ENCODE measurements around the gene RAD51B. TPM values are rescaled to one million over a fixed set of nuclear protein-coding genes. Genes with fewer than 3 reads are reported as not detected.

Gene RAD51B
- total RNA-seq, 1 experiment from 2014 or later: 10.8 TPM

- H2AFZ ChIP-seq (ENCODE audit: low read length): no peak overlapping the region
- no peak for DNase-seq
- no peaks in the 10 kb centered on the region for H3K27me3 ChIP-seq (ENCODE audit: low read length)
- no peaks in the 10 kb centered on the region for H3K36me3 ChIP-seq (ENCODE audit: low read depth, low read length)
- H3F3A ChIP-seq (ENCODE audit: low read length, unreplicated experiment): no peaks in the 10 kb centered on the region
- H3K4me2 ChIP-seq (ENCODE audit: low read length): no peak overlapping the region
- no peak for ATAC-seq
- H3K27ac ChIP-seq (ENCODE audit: low read length): no peak overlapping the region
- peaks cover 30% of the 10 kb centered on the region for H3K4me1 ChIP-seq (ENCODE audit: insufficient read depth, low read length)
- TF ChIP-seq EZH2phosphoT487 (IDR thresholded peaks at IDR 0.05; ENCODE audit: borderline replicate concordance, low read length) (no peak), EZH2 (IDR thresholded peaks at IDR 0.05; ENCODE audit: low read length, unreplicated experiment) (no peak)
- TF ChIP-seq, protein P1, sequence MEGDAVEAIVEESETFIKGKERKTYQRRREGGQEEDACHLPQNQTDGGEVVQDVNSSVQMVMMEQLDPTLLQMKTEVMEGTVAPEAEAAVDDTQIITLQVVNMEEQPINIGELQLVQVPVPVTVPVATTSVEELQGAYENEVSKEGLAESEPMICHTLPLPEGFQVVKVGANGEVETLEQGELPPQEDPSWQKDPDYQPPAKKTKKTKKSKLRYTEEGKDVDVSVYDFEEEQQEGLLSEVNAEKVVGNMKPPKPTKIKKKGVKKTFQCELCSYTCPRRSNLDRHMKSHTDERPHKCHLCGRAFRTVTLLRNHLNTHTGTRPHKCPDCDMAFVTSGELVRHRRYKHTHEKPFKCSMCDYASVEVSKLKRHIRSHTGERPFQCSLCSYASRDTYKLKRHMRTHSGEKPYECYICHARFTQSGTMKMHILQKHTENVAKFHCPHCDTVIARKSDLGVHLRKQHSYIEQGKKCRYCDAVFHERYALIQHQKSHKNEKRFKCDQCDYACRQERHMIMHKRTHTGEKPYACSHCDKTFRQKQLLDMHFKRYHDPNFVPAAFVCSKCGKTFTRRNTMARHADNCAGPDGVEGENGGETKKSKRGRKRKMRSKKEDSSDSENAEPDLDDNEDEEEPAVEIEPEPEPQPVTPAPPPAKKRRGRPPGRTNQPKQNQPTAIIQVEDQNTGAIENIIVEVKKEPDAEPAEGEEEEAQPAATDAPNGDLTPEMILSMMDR (conservative IDR thresholded peaks at IDR 0.05; ENCODE audit: low read depth, low read length): no peak
- POLR2A ChIA-PET (ENCODE audit: unreplicated experiment): no interaction called here
- no peaks in the 10 kb centered on the region for H3K9me2 ChIP-seq (replicated peaks; ENCODE audit: low read length)
- no TSS peak for BruUV-seq (replicated peaks)
- H4K20me1 ChIP-seq (ENCODE audit: low read length): no peaks in the 10 kb centered on the region
- no peaks in the 10 kb centered on the region for H3K9me3 ChIP-seq (ENCODE audit: low read length)
- no peak overlapping the region for H3K9ac ChIP-seq (ENCODE audit: low read length)
- no peak overlapping the region for H3K4me3 ChIP-seq (ENCODE audit: low read length)
- CTCF ChIA-PET: no interaction called here
- no peaks in the 10 kb centered on the region for H3K79me2 ChIP-seq (ENCODE audit: low read length)
- intact Hi-C loops (cut with micrococcal nuclease): no loop called here
Observed at GRCh38 chr14:68162887-68163286, 343.3 kb downstream of the RAD51B start.

DNA sequence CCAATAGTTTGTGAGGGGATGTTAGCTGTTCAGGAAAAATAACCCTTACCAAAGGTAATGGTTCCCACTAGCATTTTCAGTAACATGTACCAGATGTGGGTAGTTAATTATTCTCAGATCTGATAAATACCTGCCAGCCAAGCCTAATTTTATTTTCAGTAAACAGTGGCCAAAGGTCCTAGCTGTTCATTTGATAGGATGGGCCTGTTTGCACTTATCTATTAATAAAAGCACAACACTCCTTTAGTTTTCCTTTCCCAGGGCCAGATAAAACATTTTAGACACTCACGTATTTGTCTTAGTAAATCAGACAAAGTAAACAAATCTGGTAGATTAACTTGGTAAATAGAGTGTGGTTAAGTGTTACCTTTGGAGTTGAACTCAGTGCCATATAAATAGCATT, 345.1 kb downstream of the RAD51B start:
- no peaks in the 10 kb centered on the region for H3K9me2 ChIP-seq (replicated peaks; ENCODE audit: low read length)
- TF ChIP-seq EZH2 (IDR thresholded peaks at IDR 0.05; ENCODE audit: low read length, unreplicated experiment) (no peak), EZH2phosphoT487 (IDR thresholded peaks at IDR 0.05; ENCODE audit: borderline replicate concordance, low read length) (no peak)
- TF ChIP-seq, protein P1 (conservative IDR thresholded peaks at IDR 0.05; ENCODE audit: low read depth, low read length): no peak
- H3K4me2 ChIP-seq (ENCODE audit: low read length): peak overlapping the region; percentile 32
- intact Hi-C loops (cut with micrococcal nuclease): loop anchor here (2.0 to 5.0 kb wide), 3 partner anchors 68 to 220 kb away; no protein-coding TSS in a partner anchor
- DNase-seq: peak; percentile 54
- H3K27me3 ChIP-seq (ENCODE audit: low read length): no peaks in the 10 kb centered on the region
- H4K20me1 ChIP-seq (ENCODE audit: low read length): no peaks in the 10 kb centered on the region
- ChIA-PET CTCF (no interaction called here), POLR2A (ENCODE audit: unreplicated experiment) (interaction anchor here (0.6 kb wide), 1 partner anchor 53 kb away, joined by 3 read pairs; no protein-coding TSS in a partner anchor)
- peak overlapping the region; percentile 72 for H3K27ac ChIP-seq (ENCODE audit: low read length)
- H3K79me2 ChIP-seq (ENCODE audit: low read length): no peaks in the 10 kb centered on the region
- no peaks in the 10 kb centered on the region for H3F3A ChIP-seq (ENCODE audit: low read length, unreplicated experiment)
- no peaks in the 10 kb centered on the region for H3K36me3 ChIP-seq (ENCODE audit: low read depth, low read length)
- H3K4me1 ChIP-seq (ENCODE audit: insufficient read depth, low read length): peaks cover 21% of the 10 kb centered on the region
- no peak overlapping the region for H3K4me3 ChIP-seq (ENCODE audit: low read length)
- H2AFZ ChIP-seq (ENCODE audit: low read length): 0 out of 2 replicates have a peak overlapping the region, but pooled peaks have one; percentile 4
- peak overlapping the region; percentile 42 for H3K9ac ChIP-seq (ENCODE audit: low read length)
- no peaks in the 10 kb centered on the region for H3K9me3 ChIP-seq (ENCODE audit: low read length)
- no TSS peak for BruUV-seq (replicated peaks)
- peak; percentile 75 for ATAC-seq

- Histone ChIP-seq H2AFZ (ENCODE audit: low read length) (0 out of 2 replicates have a peak overlapping the region, but pooled peaks have one; percentile 4), H3K9ac (ENCODE audit: low read length) (peak overlapping the region; percentile 40), H3K27ac (ENCODE audit: low read length) (peak overlapping the region; percentile 72), H3K9me2 (replicated peaks; ENCODE audit: low read length) (no peaks in the 10 kb centered on the region), H3K27me3 (ENCODE audit: low read length) (no peaks in the 10 kb centered on the region), H3K9me3 (ENCODE audit: low read length) (no peaks in the 10 kb centered on the region), H3K36me3 (ENCODE audit: low read depth, low read length) (no peaks in the 10 kb centered on the region), H3K4me3 (ENCODE audit: low read length) (no peak overlapping the region), H3K79me2 (ENCODE audit: low read length) (no peaks in the 10 kb centered on the region), H3F3A (ENCODE audit: low read length, unreplicated experiment) (no peaks in the 10 kb centered on the region), H3K4me1 (ENCODE audit: insufficient read depth, low read length) (peaks cover 21% of the 10 kb centered on the region), H4K20me1 (ENCODE audit: low read length) (no peaks in the 10 kb centered on the region), H3K4me2 (ENCODE audit: low read length) (peak overlapping the region; percentile 32)
- intact Hi-C loops (cut with micrococcal nuclease): loop anchor here (2.0 to 5.0 kb wide), 3 partner anchors 67 to 221 kb away; no protein-coding TSS in a partner anchor
- ATAC-seq (peak; percentile 35), DNase-seq (no peak)
- TF ChIP-seq EZH2 (IDR thresholded peaks at IDR 0.05; ENCODE audit: low read length, unreplicated experiment): no peak
- TF ChIP-seq, protein P1 (conservative IDR thresholded peaks at IDR 0.05; ENCODE audit: low read depth, low read length): no peak
- TF ChIP-seq EZH2phosphoT487 (IDR thresholded peaks at IDR 0.05; ENCODE audit: borderline replicate concordance, low read length): no peak
- POLR2A ChIA-PET (ENCODE audit: unreplicated experiment): no interaction called here
- no TSS peak for BruUV-seq (replicated peaks)
- CTCF ChIA-PET: no interaction called here
Observed at GRCh38 chr14:68165274-68165843, 345.8 kb downstream of the RAD51B start.

All from PC-3 (cell line).